GM18907 (cell line): ENCODE results near the gene GPR89A.
A peak's percentile ranks its signal among the peaks of the same experiment; 100 is the strongest.
"Not testable (repeated sequence)": the region's sequence is repeated elsewhere in the genome, so short reads cannot be mapped to it uniquely, and the experiment has no call there.

Experiments
- ATAC-seq: cut with Tn5 transposase; IDR thresholded peaks from one replicate; pipeline ENCODE4 v1.9.1; 2021; ENCODE audit warnings: mild to moderate bottlenecking, moderate library complexity; ENCODE audit not compliant: unreplicated experiment

The GPR89A gene

GRCh38 chr1:145684858-145685257 is 77.1 kb downstream of the GPR89A start:
- not testable (repeated sequence) for ATAC-seq

GRCh38 chr1:145686078-145686477 is 78.3 kb downstream of the GPR89A start:
- not testable (repeated sequence) for ATAC-seq

- no peak for ATAC-seq
These were observed 80.5 kb downstream of the GPR89A start for GRCh38 chr1:145688328-145688727.

- no peak for ATAC-seq
These were observed 81.1 kb downstream of the GPR89A start for GRCh38 chr1:145688924-145689323.

- no peak for ATAC-seq
These were observed 82.1 kb downstream of the GPR89A start for GRCh38 chr1:145689922-145690321.

GRCh38 chr1:145690587-145691558 is 83.1 kb downstream of the GPR89A start:
- peak; percentile 60 for ATAC-seq

- no peak for ATAC-seq
These were observed 85.1 kb downstream of the GPR89A start for GRCh38 chr1:145692785-145693443.

GRCh38 chr1:145695821-145696629 is 88.2 kb downstream of the GPR89A start:
- ATAC-seq = no peak

GRCh38 chr1:145696630-145696960 is 88.8 kb downstream of the GPR89A start:
- no peak for ATAC-seq

GRCh38 chr1:145701306-145701862 is 93.6 kb downstream of the GPR89A start:
- no peak for ATAC-seq

GRCh38 chr1:145702052-145702451 is 94.3 kb downstream of the GPR89A start:
- no peak for ATAC-seq

- no peak for ATAC-seq
These were observed 95.0 kb downstream of the GPR89A start for GRCh38 chr1:145702826-145703225.

- ATAC-seq = no peak
These were observed 97.8 kb downstream of the GPR89A start for GRCh38 chr1:145705622-145706021.

GRCh38 chr1:145706086-145706664 is 98.4 kb downstream of the GPR89A start:
- ATAC-seq = no peak

GRCh38 chr1:145707183-145707867 is 99.5 kb downstream of the GPR89A start, which contains the start of gene PDZK1:
Gene PDZK1 (minus strand): TSS chr1:145707368. CDS start chr1:145688021, 19,347 bp downstream.
- no peak for ATAC-seq

- ATAC-seq = no peak
These were observed 100.3 kb downstream of the GPR89A start for GRCh38 chr1:145708063-145708462.

- ATAC-seq = no peak
These were observed 102.7 kb downstream of the GPR89A start for GRCh38 chr1:145710291-145711027.

GRCh38 chr1:145711213-145711651 is 103.4 kb downstream of the GPR89A start:
- ATAC-seq = no peak

GRCh38 chr1:145714524-145715111 is 106.8 kb downstream of the GPR89A start:
- no peak for ATAC-seq
